ENCODE data around the gene RTRAF. TPM values are rescaled to one million over a fixed set of nuclear protein-coding genes. Genes with fewer than 3 reads are reported as not detected.

Gene RTRAF
- total and polyA plus RNA-seq, 2 experiments from 2014 or later, result 150 to 729 TPM

DNA sequence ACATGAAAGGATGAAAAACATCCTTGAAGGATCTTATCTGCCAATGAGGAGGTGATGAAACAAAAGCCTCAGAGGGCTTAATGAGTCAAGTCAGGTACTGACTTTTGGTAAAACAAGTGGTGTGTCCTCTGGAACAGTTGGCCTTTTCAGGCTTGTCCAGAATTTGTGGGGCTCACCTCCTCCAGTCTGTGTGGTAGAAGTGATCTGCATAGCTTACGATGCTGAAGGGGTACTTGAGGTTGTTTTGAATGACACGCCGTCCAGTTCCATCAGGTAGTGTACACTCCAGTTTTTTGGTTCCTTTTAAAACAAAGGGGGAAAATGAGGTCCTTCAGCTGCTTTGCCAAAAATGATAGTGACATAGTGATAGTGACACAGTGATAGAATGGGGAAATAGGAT lies 17.0 kb downstream of the RTRAF start:
- Histone ChIP-seq H4K20me1 (replicated peaks; ENCODE audit: insufficient read depth) (peaks cover 6% of the 10 kb centered on the region; the same call in 1 of the 2 replicates), H3K36me3 (ENCODE audit: insufficient read depth) (peaks cover 59% of the 10 kb centered on the region), H3F3A (replicated peaks; ENCODE audit: low read depth) (no peaks in the 10 kb centered on the region), H3K4me2 (peak overlapping the region; percentile 16; the same call in 1 of the 2 replicates), H3K27me3 (ENCODE audit: insufficient read depth) (no peaks in the 10 kb centered on the region), H2AFZ (no peak overlapping the region), H3K79me2 (replicated peaks; ENCODE audit: insufficient read depth) (no peaks in the 10 kb centered on the region; the same call in 1 of the 2 replicates), H3K27ac (ENCODE audit: low read depth) (no peak overlapping the region; the same call in 1 of the 2 replicates), H3K4me3 (no peak overlapping the region), H3K4me1 (ENCODE audit: insufficient read depth) (peaks cover 20% of the 10 kb centered on the region), H3K9me2 (ENCODE audit: insufficient read depth) (no peaks in the 10 kb centered on the region)
- no peak for ATAC-seq
- TF ChIP-seq, protein P1, sequence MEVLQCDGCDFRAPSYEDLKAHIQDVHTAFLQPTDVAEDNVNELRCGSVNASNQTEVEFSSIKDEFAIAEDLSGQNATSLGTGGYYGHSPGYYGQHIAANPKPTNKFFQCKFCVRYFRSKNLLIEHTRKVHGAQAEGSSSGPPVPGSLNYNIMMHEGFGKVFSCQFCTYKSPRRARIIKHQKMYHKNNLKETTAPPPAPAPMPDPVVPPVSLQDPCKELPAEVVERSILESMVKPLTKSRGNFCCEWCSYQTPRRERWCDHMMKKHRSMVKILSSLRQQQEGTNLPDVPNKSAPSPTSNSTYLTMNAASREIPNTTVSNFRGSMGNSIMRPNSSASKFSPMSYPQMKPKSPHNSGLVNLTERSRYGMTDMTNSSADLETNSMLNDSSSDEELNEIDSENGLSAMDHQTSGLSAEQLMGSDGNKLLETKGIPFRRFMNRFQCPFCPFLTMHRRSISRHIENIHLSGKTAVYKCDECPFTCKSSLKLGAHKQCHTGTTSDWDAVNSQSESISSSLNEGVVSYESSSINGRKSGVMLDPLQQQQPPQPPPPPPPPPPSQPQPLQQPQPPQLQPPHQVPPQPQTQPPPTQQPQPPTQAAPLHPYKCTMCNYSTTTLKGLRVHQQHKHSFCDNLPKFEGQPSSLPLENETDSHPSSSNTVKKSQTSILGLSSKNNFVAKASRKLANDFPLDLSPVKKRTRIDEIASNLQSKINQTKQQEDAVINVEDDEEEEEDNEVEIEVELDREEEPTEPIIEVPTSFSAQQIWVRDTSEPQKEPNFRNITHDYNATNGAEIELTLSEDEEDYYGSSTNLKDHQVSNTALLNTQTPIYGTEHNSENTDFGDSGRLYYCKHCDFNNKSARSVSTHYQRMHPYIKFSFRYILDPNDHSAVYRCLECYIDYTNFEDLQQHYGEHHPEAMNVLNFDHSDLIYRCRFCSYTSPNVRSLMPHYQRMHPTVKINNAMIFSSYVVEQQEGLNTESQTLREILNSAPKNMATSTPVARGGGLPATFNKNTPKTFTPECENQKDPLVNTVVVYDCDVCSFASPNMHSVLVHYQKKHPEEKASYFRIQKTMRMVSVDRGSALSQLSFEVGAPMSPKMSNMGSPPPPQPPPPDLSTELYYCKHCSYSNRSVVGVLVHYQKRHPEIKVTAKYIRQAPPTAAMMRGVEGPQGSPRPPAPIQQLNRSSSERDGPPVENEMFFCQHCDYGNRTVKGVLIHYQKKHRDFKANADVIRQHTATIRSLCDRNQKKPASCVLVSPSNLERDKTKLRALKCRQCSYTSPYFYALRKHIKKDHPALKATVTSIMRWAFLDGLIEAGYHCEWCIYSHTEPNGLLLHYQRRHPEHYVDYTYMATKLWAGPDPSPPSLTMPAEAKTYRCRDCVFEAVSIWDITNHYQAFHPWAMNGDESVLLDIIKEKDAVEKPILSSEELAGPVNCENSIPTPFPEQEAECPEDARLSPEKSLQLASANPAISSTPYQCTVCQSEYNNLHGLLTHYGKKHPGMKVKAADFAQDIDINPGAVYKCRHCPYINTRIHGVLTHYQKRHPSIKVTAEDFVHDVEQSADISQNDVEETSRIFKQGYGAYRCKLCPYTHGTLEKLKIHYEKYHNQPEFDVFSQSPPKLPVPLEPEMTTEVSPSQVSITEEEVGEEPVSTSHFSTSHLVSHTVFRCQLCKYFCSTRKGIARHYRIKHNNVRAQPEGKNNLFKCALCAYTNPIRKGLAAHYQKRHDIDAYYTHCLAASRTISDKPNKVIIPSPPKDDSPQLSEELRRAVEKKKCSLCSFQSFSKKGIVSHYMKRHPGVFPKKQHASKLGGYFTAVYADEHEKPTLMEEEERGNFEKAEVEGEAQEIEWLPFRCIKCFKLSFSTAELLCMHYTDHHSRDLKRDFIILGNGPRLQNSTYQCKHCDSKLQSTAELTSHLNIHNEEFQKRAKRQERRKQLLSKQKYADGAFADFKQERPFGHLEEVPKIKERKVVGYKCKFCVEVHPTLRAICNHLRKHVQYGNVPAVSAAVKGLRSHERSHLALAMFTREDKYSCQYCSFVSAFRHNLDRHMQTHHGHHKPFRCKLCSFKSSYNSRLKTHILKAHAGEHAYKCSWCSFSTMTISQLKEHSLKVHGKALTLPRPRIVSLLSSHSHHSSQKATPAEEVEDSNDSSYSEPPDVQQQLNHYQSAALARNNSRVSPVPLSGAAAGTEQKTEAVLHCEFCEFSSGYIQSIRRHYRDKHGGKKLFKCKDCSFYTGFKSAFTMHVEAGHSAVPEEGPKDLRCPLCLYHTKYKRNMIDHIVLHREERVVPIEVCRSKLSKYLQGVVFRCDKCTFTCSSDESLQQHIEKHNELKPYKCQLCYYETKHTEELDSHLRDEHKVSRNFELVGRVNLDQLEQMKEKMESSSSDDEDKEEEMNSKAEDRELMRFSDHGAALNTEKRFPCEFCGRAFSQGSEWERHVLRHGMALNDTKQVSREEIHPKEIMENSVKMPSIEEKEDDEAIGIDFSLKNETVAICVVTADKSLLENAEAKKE (CRISPR knock-in tag; IDR thresholded peaks at IDR 0.05), result no peak
- TF ChIP-seq ZNF114 (CRISPR knock-in tag; IDR thresholded peaks at IDR 0.05) (no peak), POLR2AphosphoS5 (IDR thresholded peaks at IDR 0.05; ENCODE audit: low read depth) (no peak), STAT1 (IDR thresholded peaks at IDR 0.05; ENCODE audit: unreplicated experiment) (no peak), EZH2 (IDR thresholded peaks at IDR 0.05; ENCODE audit: low read depth, unreplicated experiment) (no peak), JUNB (IDR thresholded peaks at IDR 0.05; ENCODE audit: unreplicated experiment) (no peak), REST (IDR thresholded peaks at IDR 0.05; ENCODE audit: unreplicated experiment) (no peak), ZNF331 (CRISPR knock-in tag; IDR thresholded peaks at IDR 0.05; ENCODE audit: low read depth) (no peak), CREB1 (CRISPR knock-in tag; IDR thresholded peaks at IDR 0.05; ENCODE audit: low read depth) (no peak), EZH2phosphoT487 (IDR thresholded peaks at IDR 0.05; ENCODE audit: unreplicated experiment) (no peak), CTCF (conservative IDR thresholded peaks at IDR 0.05; ENCODE audit: low read depth in 2 of 2) (no peak), NANOG (IDR thresholded peaks at IDR 0.05; ENCODE audit: borderline replicate concordance) (no peak)
- TF ChIP-seq, protein P2, sequence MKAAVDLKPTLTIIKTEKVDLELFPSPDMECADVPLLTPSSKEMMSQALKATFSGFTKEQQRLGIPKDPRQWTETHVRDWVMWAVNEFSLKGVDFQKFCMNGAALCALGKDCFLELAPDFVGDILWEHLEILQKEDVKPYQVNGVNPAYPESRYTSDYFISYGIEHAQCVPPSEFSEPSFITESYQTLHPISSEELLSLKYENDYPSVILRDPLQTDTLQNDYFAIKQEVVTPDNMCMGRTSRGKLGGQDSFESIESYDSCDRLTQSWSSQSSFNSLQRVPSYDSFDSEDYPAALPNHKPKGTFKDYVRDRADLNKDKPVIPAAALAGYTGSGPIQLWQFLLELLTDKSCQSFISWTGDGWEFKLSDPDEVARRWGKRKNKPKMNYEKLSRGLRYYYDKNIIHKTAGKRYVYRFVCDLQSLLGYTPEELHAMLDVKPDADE (IDR thresholded peaks at IDR 0.05), result no peak
- Mint-ChIP-seq H3K27ac (peak overlapping the region; percentile 49; the same call in 1 of the 2 replicates), H3K4me1 (peaks cover 7% of the 10 kb centered on the region; the same call in 2 of the 3 replicates), H3K27me3 (ENCODE audit: insufficient read depth, low read depth, poor library complexity) (peaks cover 4% of the 10 kb centered on the region), H3K36me3 (ENCODE audit: low read depth) (peaks cover 82% of the 10 kb centered on the region), H3K9me3 (no peaks in the 10 kb centered on the region), H3K4me3 (no peak overlapping the region)
- DNase-seq (ENCODE audit: low spot score), result no peak
